Neural progenitor cell (in vitro differentiated cells): Measurements from ENCODE around the gene RFK.
"Not testable (repeated sequence)": the region's sequence is repeated elsewhere in the genome, so short reads cannot be mapped to it uniquely, and the experiment has no call there.

Experiments
- EZH2 ChIP-seq: fragments of 200-600 bp; sonication (generic); IDR thresholded peaks from 2 replicates; pipeline ENCODE4 v1.6.1; 2017; ENCODE audit warnings: antibody characterized with exemption, mild to moderate bottlenecking, moderate library complexity
- EZH2phosphoT487 ChIP-seq: fragments of 200-600 bp; sonication (generic); IDR thresholded peaks from 2 replicates; pipeline ENCODE4 v1.6.1; 2017; ENCODE audit warnings: antibody characterized with exemption
- TF ChIP-seq, protein P1 (sequence below): fragments of 200-600 bp; sonication (generic); IDR thresholded peaks from 2 replicates; pipeline ENCODE4 v1.5.1; 2017; ENCODE audit warnings: antibody characterized with exemption, mild to moderate bottlenecking

GRCh38 chr9:76434897-76435296 lies 40.7 kb upstream of the RFK start:
- not testable (repeated sequence) for TF ChIP-seq EZH2, EZH2phosphoT487
- TF ChIP-seq, protein P1, sequence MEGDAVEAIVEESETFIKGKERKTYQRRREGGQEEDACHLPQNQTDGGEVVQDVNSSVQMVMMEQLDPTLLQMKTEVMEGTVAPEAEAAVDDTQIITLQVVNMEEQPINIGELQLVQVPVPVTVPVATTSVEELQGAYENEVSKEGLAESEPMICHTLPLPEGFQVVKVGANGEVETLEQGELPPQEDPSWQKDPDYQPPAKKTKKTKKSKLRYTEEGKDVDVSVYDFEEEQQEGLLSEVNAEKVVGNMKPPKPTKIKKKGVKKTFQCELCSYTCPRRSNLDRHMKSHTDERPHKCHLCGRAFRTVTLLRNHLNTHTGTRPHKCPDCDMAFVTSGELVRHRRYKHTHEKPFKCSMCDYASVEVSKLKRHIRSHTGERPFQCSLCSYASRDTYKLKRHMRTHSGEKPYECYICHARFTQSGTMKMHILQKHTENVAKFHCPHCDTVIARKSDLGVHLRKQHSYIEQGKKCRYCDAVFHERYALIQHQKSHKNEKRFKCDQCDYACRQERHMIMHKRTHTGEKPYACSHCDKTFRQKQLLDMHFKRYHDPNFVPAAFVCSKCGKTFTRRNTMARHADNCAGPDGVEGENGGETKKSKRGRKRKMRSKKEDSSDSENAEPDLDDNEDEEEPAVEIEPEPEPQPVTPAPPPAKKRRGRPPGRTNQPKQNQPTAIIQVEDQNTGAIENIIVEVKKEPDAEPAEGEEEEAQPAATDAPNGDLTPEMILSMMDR = not testable (repeated sequence)
